ELR (cell line): ENCODE results near the gene CHURC1.
"Not testable (repeated sequence)": the region's sequence is repeated elsewhere in the genome, so short reads cannot be mapped to it uniquely, and the experiment has no call there.

Experiments
- DNase-seq: peaks from one replicate; pipeline ENCODE4 v3.0.0-alpha.2; 2015; ENCODE audit warnings: low read depth

The CHURC1 gene

GRCh38 chr14:64910847-64911495, 3.3 kb upstream of the CHURC1 start:
- DNase-seq: peak; percentile 70

- DNase-seq: no peak
Observed at GRCh38 chr14:64912261-64912660, 2.0 kb upstream of the CHURC1 start.

GRCh38 chr14:64913477-64913876, 778 bp upstream of the CHURC1 start:
- not testable (repeated sequence) for DNase-seq

GRCh38 chr14:64915029-64915424, 772 bp downstream of the CHURC1 start:
- no peak for DNase-seq

- DNase-seq: no peak
Observed at GRCh38 chr14:64915797-64916196, 1.5 kb downstream of the CHURC1 start.

GRCh38 chr14:64918216-64918615, 4.0 kb downstream of the CHURC1 start:
- DNase-seq: no peak

- no peak for DNase-seq
Observed at GRCh38 chr14:64919215-64919614, 5.0 kb downstream of the CHURC1 start.

GRCh38 chr14:64919618-64920017, 5.4 kb downstream of the CHURC1 start:
- no peak for DNase-seq

- DNase-seq: no peak
Observed at GRCh38 chr14:64920465-64920864, 6.2 kb downstream of the CHURC1 start.

- no peak for DNase-seq
Observed at GRCh38 chr14:64923015-64923414, 8.8 kb downstream of the CHURC1 start.

GRCh38 chr14:64926398-64926995, 12.2 kb downstream of the CHURC1 start:
- no peak for DNase-seq

GRCh38 chr14:64927031-64927430, 12.8 kb downstream of the CHURC1 start:
- no peak for DNase-seq

- DNase-seq: no peak
Observed at GRCh38 chr14:64928239-64929013, 14.2 kb downstream of the CHURC1 start.

- DNase-seq: no peak
Observed at GRCh38 chr14:64929014-64929359, 14.7 kb downstream of the CHURC1 start.

GRCh38 chr14:64930085-64930843, 16.0 kb downstream of the CHURC1 start:
- DNase-seq: no peak

- no peak for DNase-seq
Observed at GRCh38 chr14:64931123-64931522, 16.9 kb downstream of the CHURC1 start.

GRCh38 chr14:64932231-64932630, 18.0 kb downstream of the CHURC1 start:
- no peak for DNase-seq

- DNase-seq: no peak
Observed at GRCh38 chr14:64934338-64934929, 20.2 kb downstream of the CHURC1 start.

- no peak for DNase-seq
Observed at GRCh38 chr14:64935508-64935907, 21.3 kb downstream of the CHURC1 start.

- no peak for DNase-seq
Observed at GRCh38 chr14:64937171-64937820, 23.0 kb downstream of the CHURC1 start.

- DNase-seq: peak; percentile 29
Observed at GRCh38 chr14:64937821-64938193, 23.6 kb downstream of the CHURC1 start.
